GM21786 (cell line): Measurements from ENCODE around the gene LRGUK.
"Not testable (repeated sequence)": the region's sequence is repeated elsewhere in the genome, so short reads cannot be mapped to it uniquely, and the experiment has no call there.

Source experiments
- ATAC-seq: cut with Tn5 transposase; IDR thresholded peaks from one replicate; pipeline ENCODE4 v1.9.1; 2021; ENCODE audit not compliant: unreplicated experiment

Gene LRGUK

GRCh38 chr7:134295982-134296381 is 168.8 kb downstream of the LRGUK start:
- ATAC-seq, result not testable (repeated sequence)

DNA sequence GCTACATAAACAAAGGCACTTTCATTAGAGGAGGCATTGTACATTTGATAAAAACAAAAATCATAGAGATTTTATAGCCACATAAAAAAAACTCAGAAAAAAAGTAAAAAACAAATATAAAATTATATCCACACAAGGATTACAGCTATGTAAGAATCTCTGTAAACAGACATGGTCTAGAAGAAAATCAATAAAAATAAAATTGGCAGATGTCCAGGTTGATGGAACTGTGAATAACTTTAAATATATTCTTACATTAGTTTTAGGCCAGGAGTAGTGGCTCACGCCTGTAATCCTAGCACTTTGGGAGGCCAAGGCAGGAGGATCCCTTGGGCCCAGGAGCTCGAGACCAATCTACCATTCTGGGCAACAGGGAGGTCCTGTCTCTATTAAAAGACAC is 170.3 kb downstream of the LRGUK start:
- ATAC-seq, result no peak

DNA sequence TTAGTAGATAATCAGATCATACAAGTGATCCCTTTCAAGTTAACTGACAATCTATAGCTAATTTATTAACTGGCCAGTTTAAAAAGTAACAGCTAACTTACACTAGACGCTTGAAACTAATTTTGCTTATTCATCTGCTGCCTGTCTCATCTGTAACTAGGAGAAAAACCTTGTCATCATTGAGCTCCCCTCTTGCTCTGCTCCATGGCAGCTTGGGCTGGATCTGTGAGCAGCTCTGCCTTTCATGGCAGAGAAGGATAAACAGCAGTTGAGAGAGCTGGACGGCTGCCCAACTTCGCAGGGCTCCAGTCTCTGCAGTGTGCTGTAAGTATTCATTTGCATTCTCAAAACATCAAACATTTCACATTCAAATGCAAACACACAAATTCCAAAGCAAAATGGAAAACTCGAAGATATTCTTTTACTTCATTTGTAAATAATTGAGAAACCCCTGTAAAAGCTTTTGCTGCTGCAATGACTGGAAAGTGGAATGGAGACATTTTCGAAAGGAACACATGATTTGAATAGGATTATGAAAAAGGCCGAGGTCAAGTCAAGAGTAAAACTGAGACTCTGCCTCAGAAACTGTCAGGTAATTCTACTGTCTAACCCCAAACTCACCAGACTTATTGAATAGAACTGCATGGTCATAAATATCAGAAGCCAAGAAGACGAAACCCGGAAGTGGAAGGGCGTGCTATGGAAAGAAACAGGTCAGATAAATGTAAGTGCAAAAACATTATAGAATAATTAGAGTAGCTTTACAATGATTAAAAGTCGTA is 172.0 kb downstream of the LRGUK start:
- no peak for ATAC-seq

GRCh38 chr7:134300988-134301387 is 173.8 kb downstream of the LRGUK start:
- ATAC-seq, result no peak

DNA sequence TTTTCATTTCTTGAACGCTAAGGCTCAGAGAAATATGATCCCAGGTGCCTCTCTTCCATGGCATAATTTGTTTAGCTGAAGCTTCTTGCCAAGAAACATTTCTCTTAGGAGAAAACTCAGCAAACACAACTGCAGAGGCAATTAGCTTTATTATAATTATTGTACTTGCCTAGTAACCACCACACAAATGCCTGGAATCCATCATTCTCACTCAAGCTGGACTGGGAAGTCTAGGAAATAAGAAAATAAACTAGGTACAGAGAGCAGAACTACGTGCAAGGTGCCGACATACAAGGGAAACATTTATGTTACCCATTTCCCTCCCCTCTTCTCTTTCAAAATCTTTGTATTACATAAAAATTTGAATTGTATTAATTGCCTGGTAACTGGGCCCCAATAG is 174.5 kb downstream of the LRGUK start:
- no peak for ATAC-seq

GRCh38 chr7:134302120-134302519 is 175.0 kb downstream of the LRGUK start:
- no peak for ATAC-seq

- no peak for ATAC-seq
Observed at GRCh38 chr7:134307320-134307719, 180.2 kb downstream of the LRGUK start.

- no peak for ATAC-seq
Observed at GRCh38 chr7:134308548-134308947, 181.4 kb downstream of the LRGUK start.

DNA sequence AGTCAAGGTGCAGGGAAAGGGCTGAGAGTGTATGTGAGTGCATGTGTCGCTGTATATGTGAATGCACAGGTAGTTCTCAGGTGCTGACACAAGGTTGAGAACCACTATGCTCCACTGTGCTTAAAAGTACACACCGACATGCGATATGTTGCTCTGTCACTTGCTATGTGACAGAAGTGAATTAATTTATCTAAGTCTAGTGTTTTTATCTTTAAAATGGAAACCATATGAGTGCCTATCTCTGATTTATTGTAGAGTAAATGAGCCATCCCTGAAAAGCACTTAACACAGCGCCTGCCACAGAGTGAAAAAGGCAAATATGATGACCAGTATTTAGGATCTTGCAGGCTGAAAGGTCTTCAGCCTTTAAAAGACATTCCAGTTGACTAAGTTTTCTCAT is 184.7 kb downstream of the LRGUK start:
- no peak for ATAC-seq

DNA sequence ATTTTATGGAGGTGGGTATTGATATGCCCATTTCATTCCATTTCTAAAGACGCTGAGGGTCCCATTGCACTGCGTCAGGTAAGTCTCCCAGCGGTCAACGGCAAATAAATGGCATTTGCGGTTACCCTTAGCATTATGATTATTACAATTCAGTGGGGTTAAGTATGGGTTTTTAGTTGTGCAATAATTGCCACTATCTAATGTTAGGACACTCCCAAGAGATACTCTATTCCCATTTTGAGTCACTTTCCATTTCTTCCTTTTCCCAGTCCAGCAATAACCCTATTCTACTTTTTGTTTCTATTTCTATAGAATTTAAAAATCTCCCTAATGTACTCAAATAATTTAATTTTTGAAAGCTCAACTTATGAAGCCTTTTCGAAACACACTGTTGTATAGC is 185.6 kb downstream of the LRGUK start:
- ATAC-seq, result no peak

DNA sequence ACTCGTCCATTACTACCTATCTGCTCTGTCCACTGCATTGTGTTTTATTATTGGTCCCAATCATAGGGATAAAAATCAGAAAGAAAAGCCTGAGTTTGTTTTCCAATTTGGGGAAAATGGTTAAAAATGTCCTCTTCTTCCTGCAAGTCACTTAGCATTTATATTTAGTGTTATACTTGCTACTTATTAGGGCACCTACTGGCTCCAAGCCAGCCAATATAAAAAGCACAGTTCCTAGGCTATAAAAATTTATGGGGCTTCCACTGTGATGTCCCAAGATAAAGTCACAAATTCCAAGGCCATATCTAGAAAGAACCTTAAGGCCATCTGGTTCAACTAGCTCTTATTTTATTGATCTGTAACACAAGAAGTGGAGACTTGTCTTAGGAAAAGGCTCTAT is 186.4 kb downstream of the LRGUK start:
- ATAC-seq, result no peak
